ENCODE results near the gene ABCG5. TPM values are rescaled to one million over a fixed set of nuclear protein-coding genes. Genes with fewer than 3 reads are reported as not detected.

ABCG5 gene
- total RNA-seq, 1 experiment from 2014 or later, result not detected

DNA sequence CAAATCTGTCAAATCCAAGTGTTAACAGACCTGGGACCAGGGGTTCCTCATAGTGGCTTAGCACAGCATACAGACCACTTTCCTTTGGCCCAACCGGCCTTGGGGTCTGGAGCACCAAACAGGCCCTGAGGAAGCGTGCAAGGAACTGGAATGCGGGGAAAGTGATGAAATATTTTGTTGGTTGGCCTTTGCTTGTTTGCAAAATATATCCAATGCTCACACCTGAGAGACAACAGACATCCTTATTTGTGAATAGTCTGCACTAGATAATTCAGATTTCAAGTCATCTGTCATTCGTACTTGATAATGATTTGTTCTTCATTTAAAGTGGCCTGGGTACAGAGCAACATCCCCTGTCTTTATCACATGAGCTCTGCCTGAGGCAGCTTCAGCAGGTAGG lies 43.7 kb upstream of the ABCG5 start:
- H3K27me3 Mint-ChIP-seq (ENCODE audit: insufficient read depth, unreplicated experiment), result no peaks in the 10 kb centered on the region
- BruUV-seq (replicated peaks), result no TSS peak
- ChIA-PET CTCF (interaction anchor here (0.6 to 1.0 kb wide), 2 partner anchors 10 to 187 kb away, joined by 3 read pairs; no protein-coding TSS in a partner anchor), POLR2A (interaction anchor here (0.8 to 1.2 kb wide), 2 partner anchors 16 to 287 kb away, joined by 3 read pairs; no protein-coding TSS in a partner anchor)
- TF ChIP-seq, protein P1, sequence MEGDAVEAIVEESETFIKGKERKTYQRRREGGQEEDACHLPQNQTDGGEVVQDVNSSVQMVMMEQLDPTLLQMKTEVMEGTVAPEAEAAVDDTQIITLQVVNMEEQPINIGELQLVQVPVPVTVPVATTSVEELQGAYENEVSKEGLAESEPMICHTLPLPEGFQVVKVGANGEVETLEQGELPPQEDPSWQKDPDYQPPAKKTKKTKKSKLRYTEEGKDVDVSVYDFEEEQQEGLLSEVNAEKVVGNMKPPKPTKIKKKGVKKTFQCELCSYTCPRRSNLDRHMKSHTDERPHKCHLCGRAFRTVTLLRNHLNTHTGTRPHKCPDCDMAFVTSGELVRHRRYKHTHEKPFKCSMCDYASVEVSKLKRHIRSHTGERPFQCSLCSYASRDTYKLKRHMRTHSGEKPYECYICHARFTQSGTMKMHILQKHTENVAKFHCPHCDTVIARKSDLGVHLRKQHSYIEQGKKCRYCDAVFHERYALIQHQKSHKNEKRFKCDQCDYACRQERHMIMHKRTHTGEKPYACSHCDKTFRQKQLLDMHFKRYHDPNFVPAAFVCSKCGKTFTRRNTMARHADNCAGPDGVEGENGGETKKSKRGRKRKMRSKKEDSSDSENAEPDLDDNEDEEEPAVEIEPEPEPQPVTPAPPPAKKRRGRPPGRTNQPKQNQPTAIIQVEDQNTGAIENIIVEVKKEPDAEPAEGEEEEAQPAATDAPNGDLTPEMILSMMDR (IDR thresholded peaks at IDR 0.05; ENCODE audit: unreplicated experiment), result no peak
- no peaks in the 10 kb centered on the region for H3K9me3 Mint-ChIP-seq (ENCODE audit: unreplicated experiment)
- no peak for DNase-seq (ENCODE audit: unreplicated experiment)
- H3K4me1 Mint-ChIP-seq (ENCODE audit: insufficient read depth, unreplicated experiment), result peaks cover 6% of the 10 kb centered on the region
- peaks cover 42% of the 10 kb centered on the region for H3K36me3 Mint-ChIP-seq (ENCODE audit: insufficient read depth, unreplicated experiment)
- intact Hi-C loops (cut with micrococcal nuclease), result no loop called here
- H3K27ac Mint-ChIP-seq (ENCODE audit: low read depth, unreplicated experiment), result no peak overlapping the region
- H3K4me3 Mint-ChIP-seq (ENCODE audit: unreplicated experiment), result no peak overlapping the region

GRCh38 chr2:43880952-43881351 lies 42.3 kb upstream of the ABCG5 start:
- no peaks in the 10 kb centered on the region for H3K27me3 Mint-ChIP-seq (ENCODE audit: insufficient read depth, unreplicated experiment)
- peaks cover 6% of the 10 kb centered on the region for H3K4me1 Mint-ChIP-seq (ENCODE audit: insufficient read depth, unreplicated experiment)
- intact Hi-C loops (cut with micrococcal nuclease), result no loop called here
- TF ChIP-seq, protein P1 (IDR thresholded peaks at IDR 0.05; ENCODE audit: unreplicated experiment), result no peak
- H3K36me3 Mint-ChIP-seq (ENCODE audit: insufficient read depth, unreplicated experiment), result peaks cover 29% of the 10 kb centered on the region
- ChIA-PET POLR2A (interaction anchor here (0.9 to 1.2 kb wide), 2 partner anchors 15 to 17 kb away, joined by 3 read pairs; no protein-coding TSS in a partner anchor), CTCF (interaction anchor here (1.0 kb wide), 1 partner anchor 284 kb away, joined by 3 read pairs; no protein-coding TSS in a partner anchor)
- H3K9me3 Mint-ChIP-seq (ENCODE audit: unreplicated experiment), result no peaks in the 10 kb centered on the region
- H3K27ac Mint-ChIP-seq (ENCODE audit: low read depth, unreplicated experiment), result no peak overlapping the region
- H3K4me3 Mint-ChIP-seq (ENCODE audit: unreplicated experiment), result no peak overlapping the region
- DNase-seq (ENCODE audit: unreplicated experiment), result no peak
- no TSS peak for BruUV-seq (replicated peaks)

DNA sequence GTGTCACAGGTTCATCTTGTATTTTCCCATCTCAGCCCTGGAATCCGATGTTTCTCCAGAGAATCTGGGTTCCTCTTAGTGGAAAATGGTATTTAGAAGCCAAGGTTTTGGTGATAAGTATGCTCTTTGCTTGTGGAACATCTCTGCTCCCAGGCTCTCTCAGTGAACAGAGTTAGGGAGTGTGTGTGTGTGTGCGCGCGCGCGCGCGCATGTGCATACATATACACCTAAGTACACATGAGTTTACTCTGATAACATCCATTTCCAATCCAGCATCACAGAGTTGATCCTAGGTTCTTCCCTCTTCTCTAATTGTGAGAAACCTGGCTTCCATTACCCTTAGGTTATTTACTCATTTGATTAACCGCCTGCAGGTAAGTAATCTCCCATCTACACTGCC lies 41.8 kb upstream of the ABCG5 start:
- ChIA-PET POLR2A (no interaction called here), CTCF (interaction anchor here (1.0 kb wide), 1 partner anchor 283 kb away, joined by 3 read pairs; no protein-coding TSS in a partner anchor)
- intact Hi-C loops (cut with micrococcal nuclease), result no loop called here
- Mint-ChIP-seq H3K27me3 (ENCODE audit: insufficient read depth, unreplicated experiment) (no peaks in the 10 kb centered on the region), H3K27ac (ENCODE audit: low read depth, unreplicated experiment) (no peak overlapping the region), H3K9me3 (ENCODE audit: unreplicated experiment) (no peaks in the 10 kb centered on the region), H3K4me1 (ENCODE audit: insufficient read depth, unreplicated experiment) (peaks cover 6% of the 10 kb centered on the region), H3K36me3 (ENCODE audit: insufficient read depth, unreplicated experiment) (peaks cover 24% of the 10 kb centered on the region), H3K4me3 (ENCODE audit: unreplicated experiment) (no peak overlapping the region)
- no TSS peak for BruUV-seq (replicated peaks)
- no peak for DNase-seq (ENCODE audit: unreplicated experiment)
- TF ChIP-seq, protein P1 (IDR thresholded peaks at IDR 0.05; ENCODE audit: unreplicated experiment), result no peak

DNA sequence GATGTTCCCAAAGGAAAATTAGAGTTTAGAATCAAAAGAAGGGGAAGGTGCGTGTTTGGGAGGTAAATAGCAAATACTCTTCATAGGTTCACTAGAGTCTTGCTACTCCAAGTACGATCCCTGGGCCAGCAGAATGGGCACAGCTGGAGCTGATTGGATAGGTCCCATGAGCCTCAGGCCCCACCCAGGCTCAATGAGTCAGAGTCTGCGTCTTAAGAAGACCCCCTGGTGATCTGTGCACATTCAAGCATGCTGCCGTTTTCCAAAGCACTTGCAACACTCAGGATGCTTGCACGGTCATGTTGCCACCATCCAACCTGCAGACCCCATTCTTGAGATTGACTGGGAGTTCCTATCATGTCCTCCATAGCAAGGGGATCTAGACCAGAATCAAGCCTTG lies 40.6 kb upstream of the ABCG5 start:
- Mint-ChIP-seq H3K27me3 (ENCODE audit: insufficient read depth, unreplicated experiment) (no peaks in the 10 kb centered on the region), H3K4me1 (ENCODE audit: insufficient read depth, unreplicated experiment) (peaks cover 6% of the 10 kb centered on the region), H3K27ac (ENCODE audit: low read depth, unreplicated experiment) (no peak overlapping the region), H3K4me3 (ENCODE audit: unreplicated experiment) (no peak overlapping the region), H3K9me3 (ENCODE audit: unreplicated experiment) (no peaks in the 10 kb centered on the region), H3K36me3 (ENCODE audit: insufficient read depth, unreplicated experiment) (peaks cover 17% of the 10 kb centered on the region)
- peak; percentile 32 for DNase-seq (ENCODE audit: unreplicated experiment)
- no TSS peak for BruUV-seq (replicated peaks)
- POLR2A ChIA-PET, result no interaction called here
- CTCF ChIA-PET, result no interaction called here
- TF ChIP-seq, protein P1 (IDR thresholded peaks at IDR 0.05; ENCODE audit: unreplicated experiment), result no peak
- intact Hi-C loops (cut with micrococcal nuclease), result loop anchor here (2.0 kb wide), 1 partner anchor 266 kb away; no protein-coding TSS in a partner anchor

Data from MCF 10A (cell line).